LNCAP (cell line): ENCODE data around the gene AMPD2.

Source experiments
- TF ChIP-seq, protein P1 (sequence below): fragments of 450-650 bp; IDR thresholded peaks from 2 replicates; pipeline ENCODE4 v1.5.1; 2017; ENCODE audit warnings: mild to moderate bottlenecking

The AMPD2 gene

GRCh38 chr1:109650609-109651008 lies 31.0 kb downstream of the AMPD2 start:
- TF ChIP-seq, protein P1, sequence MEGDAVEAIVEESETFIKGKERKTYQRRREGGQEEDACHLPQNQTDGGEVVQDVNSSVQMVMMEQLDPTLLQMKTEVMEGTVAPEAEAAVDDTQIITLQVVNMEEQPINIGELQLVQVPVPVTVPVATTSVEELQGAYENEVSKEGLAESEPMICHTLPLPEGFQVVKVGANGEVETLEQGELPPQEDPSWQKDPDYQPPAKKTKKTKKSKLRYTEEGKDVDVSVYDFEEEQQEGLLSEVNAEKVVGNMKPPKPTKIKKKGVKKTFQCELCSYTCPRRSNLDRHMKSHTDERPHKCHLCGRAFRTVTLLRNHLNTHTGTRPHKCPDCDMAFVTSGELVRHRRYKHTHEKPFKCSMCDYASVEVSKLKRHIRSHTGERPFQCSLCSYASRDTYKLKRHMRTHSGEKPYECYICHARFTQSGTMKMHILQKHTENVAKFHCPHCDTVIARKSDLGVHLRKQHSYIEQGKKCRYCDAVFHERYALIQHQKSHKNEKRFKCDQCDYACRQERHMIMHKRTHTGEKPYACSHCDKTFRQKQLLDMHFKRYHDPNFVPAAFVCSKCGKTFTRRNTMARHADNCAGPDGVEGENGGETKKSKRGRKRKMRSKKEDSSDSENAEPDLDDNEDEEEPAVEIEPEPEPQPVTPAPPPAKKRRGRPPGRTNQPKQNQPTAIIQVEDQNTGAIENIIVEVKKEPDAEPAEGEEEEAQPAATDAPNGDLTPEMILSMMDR: no peak

DNA sequence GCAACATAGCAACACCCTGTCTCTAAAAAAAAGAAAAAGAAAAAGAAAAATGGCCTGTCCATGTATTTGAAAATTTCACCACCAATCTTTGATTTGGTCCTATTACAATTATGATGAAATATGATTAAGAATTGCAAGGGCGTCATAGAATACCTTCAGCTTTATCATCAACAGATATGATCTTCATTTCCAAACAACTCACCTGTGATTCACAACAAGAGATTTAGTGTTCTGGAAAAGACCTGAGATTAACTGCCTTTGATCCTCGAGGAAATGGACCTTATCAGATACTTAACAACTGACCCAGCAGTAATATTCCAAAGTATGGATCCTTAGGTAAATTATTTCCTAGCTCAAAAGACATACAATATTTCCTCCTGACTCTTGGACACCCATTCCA lies 32.8 kb downstream of the AMPD2 start:
- TF ChIP-seq, protein P1: no peak

GRCh38 chr1:109653306-109653705 lies 33.7 kb downstream of the AMPD2 start:
- TF ChIP-seq, protein P1: no peak

DNA sequence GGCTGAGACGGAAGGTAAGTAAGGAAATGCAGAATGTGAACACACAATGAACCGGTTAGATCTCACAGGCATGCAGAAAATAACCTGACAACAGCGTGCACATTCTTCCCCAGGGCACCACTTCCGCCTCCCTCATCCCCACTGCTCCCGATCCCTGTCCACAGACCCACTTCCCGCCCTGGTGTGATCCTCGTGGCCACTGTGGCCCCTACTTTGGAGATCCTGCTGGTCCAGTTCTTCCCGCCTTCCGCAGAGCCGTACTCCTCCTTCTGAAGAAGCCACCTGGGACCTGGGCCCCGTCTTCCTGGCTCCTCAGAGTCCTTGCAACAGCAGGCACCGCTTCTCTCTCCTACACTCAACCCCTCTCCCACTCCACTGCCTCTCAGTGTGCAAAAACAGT lies 34.9 kb downstream of the AMPD2 start:
- TF ChIP-seq, protein P1: no peak

DNA sequence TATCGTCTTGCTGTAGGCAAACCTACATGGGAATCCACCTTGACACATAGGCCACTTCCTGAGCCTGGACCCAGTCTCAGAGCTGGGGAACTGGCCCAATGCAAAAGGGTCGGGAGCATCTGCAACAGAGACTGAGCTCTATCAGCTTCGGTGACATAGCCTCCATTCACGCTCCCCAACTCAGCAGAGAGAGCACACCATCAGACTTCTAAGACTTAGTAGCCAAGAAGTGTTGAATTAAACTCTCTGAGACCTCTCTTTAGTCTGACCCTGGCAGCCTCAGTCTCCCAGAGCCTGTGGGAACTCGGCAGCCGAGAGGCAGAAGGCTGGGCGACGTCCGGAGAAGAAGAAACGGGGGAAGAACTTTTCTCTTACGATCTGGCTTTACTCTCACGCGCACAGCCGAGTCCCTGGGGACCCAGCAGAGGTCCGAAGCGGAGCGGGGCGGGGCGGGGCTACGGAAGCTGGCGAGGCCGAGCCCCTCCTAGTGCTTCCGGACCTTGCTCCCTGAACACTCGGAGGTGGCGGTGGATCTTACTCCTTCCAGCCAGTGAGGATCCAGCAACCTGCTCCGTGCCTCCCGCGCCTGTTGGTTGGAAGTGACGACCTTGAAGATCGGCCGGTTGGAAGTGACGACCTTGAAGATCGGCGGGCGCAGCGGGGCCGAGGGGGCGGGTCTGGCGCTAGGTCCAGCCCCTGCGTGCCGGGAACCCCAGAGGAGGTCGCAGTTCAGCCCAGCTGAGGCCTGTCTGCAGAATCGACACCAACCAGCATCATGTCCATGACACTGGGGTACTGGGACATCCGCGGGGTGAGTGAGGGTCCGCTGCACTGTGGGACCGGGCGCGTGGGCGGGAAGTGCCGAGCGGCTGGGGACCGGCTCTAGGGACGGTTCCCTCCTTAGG lies 36.2 kb downstream of the AMPD2 start, which contains the start of gene GSTM4:
Gene GSTM4 (plus strand): TSS at position 485 of the 905 bp plus-strand sequence. CDS start 291 bp downstream, at position 776.
- TF ChIP-seq, protein P1: no peak

DNA sequence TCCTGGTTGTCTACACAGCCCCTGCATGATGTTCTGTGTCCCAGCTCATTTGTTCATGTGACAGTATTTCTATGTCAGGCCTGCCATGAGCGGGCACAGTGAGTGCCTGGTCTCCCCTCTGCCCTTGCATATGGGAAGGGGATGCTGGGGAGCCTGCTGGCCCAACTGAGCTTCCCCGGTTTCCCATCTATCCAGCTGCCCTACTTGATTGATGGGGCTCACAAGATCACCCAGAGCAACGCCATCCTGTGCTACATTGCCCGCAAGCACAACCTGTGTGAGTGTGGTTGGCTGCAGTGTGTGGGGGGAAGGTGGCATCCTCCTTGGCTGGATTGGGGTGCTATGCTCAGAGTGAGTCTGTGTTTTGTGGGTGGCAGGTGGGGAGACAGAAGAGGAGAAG lies 37.8 kb downstream of the AMPD2 start:
- TF ChIP-seq, protein P1: no peak

GRCh38 chr1:109657970-109658369 lies 38.3 kb downstream of the AMPD2 start:
- TF ChIP-seq, protein P1: no peak
